SJSA1 (cell line): ENCODE results near the gene GPD1. TPM values are rescaled to one million over a fixed set of nuclear protein-coding genes. Genes with fewer than 3 reads are reported as not detected.

Experiments
- DNase-seq, 2 experiments: peaks; one replicate each; pipeline ENCODE4 v3.0.0-alpha.2; 2015 to 2020; ENCODE audit warnings: low spot score in 2 of 2, low read depth in 1 of 2
- H3K27ac ChIP-seq: fragments of 250-450 bp; sonication (Bioruptor Pico); 2 replicates; pipeline ENCODE4 v1.5.1; 2020; ENCODE audit warnings: mild to moderate bottlenecking, moderate library complexity
- H3K27me3 ChIP-seq: fragments of 250-450 bp; sonication (Bioruptor Pico); replicated peaks from 2 replicates; pipeline ENCODE4 v1.5.1; 2020; ENCODE audit warnings: mild to moderate bottlenecking, moderate library complexity
- H3K36me3 ChIP-seq: fragments of 250-450 bp; sonication (Bioruptor Pico); 2 replicates; pipeline ENCODE4 v1.5.1; 2020; ENCODE audit warnings: mild to moderate bottlenecking
- H3K4me1 ChIP-seq: fragments of 250-450 bp; sonication (Bioruptor Pico); replicated peaks from 2 replicates; pipeline ENCODE4 v1.6.1; 2021; ENCODE audit warnings: mild to moderate bottlenecking
- H3K4me3 ChIP-seq: fragments of 250-450 bp; sonication (Bioruptor Pico); 2 replicates; pipeline ENCODE4 v1.5.1; 2020; ENCODE audit warnings: mild to moderate bottlenecking
- H3K9me3 ChIP-seq: fragments of 250-450 bp; sonication (Bioruptor Pico); replicated peaks from 2 replicates; pipeline ENCODE4 v1.5.1; 2020; ENCODE audit warnings: mild to moderate bottlenecking
- total RNA-seq: library from RNA; depleted of rRNA; stranded (reverse); fragments of >200 nt; shearing (Covaris generic); gene quantifications from 2 replicates; pipeline ENCODE4 v1.2.3, GENCODE V29; 2014

Gene GPD1
- total RNA-seq, 1 experiment from 2014 or later: not detected

GRCh38 chr12:50110762-50111351 is 7.0 kb downstream of the GPD1 start:
- no peak overlapping the region for H3K27ac ChIP-seq
- DNase-seq: no peak
- H3K4me1 ChIP-seq: peaks cover 6% of the 10 kb centered on the region
- no peak overlapping the region for H3K4me3 ChIP-seq
- no peaks in the 10 kb centered on the region for H3K9me3 ChIP-seq
- no peaks in the 10 kb centered on the region for H3K27me3 ChIP-seq
- no peaks in the 10 kb centered on the region for H3K36me3 ChIP-seq

DNA sequence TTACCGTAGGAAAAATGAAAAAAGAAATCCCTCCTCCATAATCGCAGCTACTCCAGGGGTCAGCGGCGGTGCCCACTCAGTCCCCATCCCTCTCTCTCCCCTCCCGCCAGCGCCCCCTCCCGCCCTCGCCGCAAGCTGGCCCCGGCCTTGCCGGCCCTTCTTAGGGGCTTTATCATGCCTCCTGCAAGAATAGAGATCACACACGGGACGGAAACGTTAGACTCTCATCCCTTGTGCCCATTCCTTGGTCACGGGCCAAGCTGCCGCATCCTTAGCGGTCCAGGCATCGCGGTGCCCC is 7.5 kb downstream of the GPD1 start:
- no peak for DNase-seq
- peaks cover 6% of the 10 kb centered on the region for H3K4me1 ChIP-seq
- H3K27me3 ChIP-seq: no peaks in the 10 kb centered on the region
- peaks cover 4% of the 10 kb centered on the region for H3K36me3 ChIP-seq
- H3K27ac ChIP-seq: no peak overlapping the region
- H3K4me3 ChIP-seq: no peak overlapping the region
- H3K9me3 ChIP-seq: no peaks in the 10 kb centered on the region

- Histone ChIP-seq H3K4me3 (peak within 1 kb of the TSS; percentile 65), H3K27ac (peak within 1 kb of the TSS; percentile 32), H3K9me3 (no peaks in the 10 kb centered on the region), H3K4me1 (peaks cover 6% of the 10 kb centered on the region), H3K27me3 (no peaks in the 10 kb centered on the region), H3K36me3 (peaks cover 7% of the 10 kb centered on the region)
- DNase-seq: peak; percentile 99
Measured at GRCh38 chr12:50111693-50112455, 8.1 kb downstream of the GPD1 start, which contains the start of gene COX14. Gene COX14, plus strand, starts transcription at chr12:50112236. Its CDS starts 7,808 bp downstream, at chr12:50120044.

DNA sequence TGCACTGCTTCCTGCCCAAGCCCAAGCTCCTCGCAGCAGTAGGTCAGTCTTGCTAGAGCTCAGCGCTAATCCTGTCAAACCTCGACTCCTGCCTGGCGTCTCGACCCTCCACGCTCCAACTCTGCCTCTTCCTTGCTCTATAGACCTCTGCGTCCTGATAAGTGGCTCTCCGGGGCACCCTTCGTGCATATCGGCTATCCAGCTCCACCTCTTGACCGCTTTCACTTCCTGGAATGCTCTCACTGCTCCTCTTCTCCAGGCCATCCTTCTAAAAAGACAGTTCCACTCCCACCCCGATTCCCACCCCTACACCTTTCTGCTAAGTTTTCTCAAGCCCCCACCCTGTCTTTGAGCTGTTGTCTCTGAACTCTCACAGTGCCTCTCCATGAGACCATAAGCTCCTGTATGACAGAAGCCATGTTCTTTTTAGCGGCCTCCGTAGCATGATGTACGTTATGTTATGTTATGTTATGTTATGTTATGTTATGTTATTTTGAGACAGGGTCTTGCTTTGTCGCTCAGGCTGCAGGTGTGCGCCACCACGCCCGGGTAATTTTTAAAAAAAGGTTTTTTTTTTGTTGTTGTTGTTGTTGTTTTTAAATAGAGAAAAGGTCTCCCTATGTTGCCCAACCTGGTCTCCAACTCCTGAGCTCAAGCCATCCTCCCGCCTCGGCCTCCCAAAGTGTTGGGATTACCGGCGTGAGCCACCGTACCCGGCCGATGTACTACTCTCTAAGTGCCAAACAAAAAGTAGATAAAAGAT is 8.8 kb downstream of the GPD1 start:
- peaks cover 7% of the 10 kb centered on the region for H3K36me3 ChIP-seq
- H3K27me3 ChIP-seq: no peaks in the 10 kb centered on the region
- H3K4me3 ChIP-seq: peak overlapping the region; percentile 65
- peak overlapping the region; percentile 32 for H3K27ac ChIP-seq
- peaks cover 6% of the 10 kb centered on the region for H3K4me1 ChIP-seq
- no peaks in the 10 kb centered on the region for H3K9me3 ChIP-seq
- DNase-seq: peak in 1 of 2 experiments; percentile 52

DNA sequence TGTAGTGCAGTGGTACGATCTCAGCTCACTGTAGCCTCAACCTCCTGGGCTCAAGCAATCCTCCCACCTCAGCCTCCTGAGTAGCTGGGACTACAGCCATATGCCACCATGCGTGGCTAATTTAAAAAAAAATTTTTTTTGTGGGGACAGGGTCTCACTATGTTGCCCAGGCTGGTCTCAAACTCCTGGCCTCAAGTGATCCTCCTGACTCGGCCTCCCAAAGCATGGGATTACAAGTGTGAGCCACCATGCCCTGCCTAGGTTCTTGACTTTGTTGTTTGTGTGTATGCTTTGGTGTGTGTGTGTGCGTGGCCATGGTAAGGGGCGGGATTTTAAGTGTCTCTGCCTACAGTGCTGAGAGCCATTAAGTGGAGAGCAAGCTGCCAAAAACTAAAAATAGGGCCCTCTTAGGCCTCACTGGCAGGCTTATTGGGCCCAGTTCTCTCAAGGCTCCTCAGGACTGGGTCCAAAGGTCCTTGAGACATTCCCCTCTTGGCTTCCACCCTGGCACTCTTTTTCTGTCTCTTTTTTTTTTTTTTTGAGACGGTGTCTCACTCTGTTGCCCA is 13.3 kb downstream of the GPD1 start:
- Histone ChIP-seq H3K36me3 (peaks cover 39% of the 10 kb centered on the region), H3K4me1 (no peaks in the 10 kb centered on the region), H3K27ac (no peak overlapping the region), H3K27me3 (no peaks in the 10 kb centered on the region), H3K4me3 (no peak overlapping the region), H3K9me3 (no peaks in the 10 kb centered on the region)
- DNase-seq: no peak

DNA sequence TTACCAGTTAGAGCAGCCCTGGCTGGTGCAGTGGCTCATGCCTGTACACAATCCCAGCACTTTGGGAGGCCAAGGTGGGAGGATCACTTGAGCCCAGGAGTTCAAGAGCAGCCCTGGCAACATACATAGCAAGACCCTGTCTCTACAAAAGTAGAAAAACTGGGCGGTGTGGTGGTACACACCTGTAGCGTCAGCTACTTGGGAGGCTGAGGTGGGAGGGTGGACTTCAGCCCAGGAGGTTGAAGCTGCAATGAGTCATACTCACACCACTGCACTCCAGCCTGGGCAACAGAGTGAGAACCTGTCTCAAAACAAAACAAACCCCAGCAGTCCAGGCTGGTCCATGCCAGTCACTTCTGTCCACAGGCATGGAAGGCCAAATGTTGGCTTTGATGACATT is 15.6 kb downstream of the GPD1 start:
- Histone ChIP-seq H3K4me3 (no peak overlapping the region), H3K27me3 (no peaks in the 10 kb centered on the region), H3K4me1 (no peaks in the 10 kb centered on the region), H3K27ac (no peak overlapping the region), H3K36me3 (peaks cover 56% of the 10 kb centered on the region), H3K9me3 (no peaks in the 10 kb centered on the region)
- DNase-seq: no peak

- Histone ChIP-seq H3K36me3 (peaks cover 60% of the 10 kb centered on the region), H3K4me3 (no peak overlapping the region)
- no peak for DNase-seq
Measured at GRCh38 chr12:50120521-50120920, 16.7 kb downstream of the GPD1 start.

GRCh38 chr12:50120953-50121352 is 17.1 kb downstream of the GPD1 start:
- DNase-seq: no peak
- Histone ChIP-seq H3K4me3 (no peak overlapping the region), H3K27ac (no peak overlapping the region), H3K27me3 (no peaks in the 10 kb centered on the region), H3K36me3 (peaks cover 60% of the 10 kb centered on the region), H3K9me3 (no peaks in the 10 kb centered on the region), H3K4me1 (no peaks in the 10 kb centered on the region)

More at GRCh38 chr12:50120521-50120920, 16.7 kb downstream of the GPD1 start:
- Histone ChIP-seq H3K27ac (no peak overlapping the region), H3K9me3 (no peaks in the 10 kb centered on the region), H3K27me3 (no peaks in the 10 kb centered on the region), H3K4me1 (no peaks in the 10 kb centered on the region)

- Histone ChIP-seq H3K4me3 (no peak overlapping the region), H3K27me3 (no peaks in the 10 kb centered on the region), H3K27ac (no peak overlapping the region), H3K4me1 (no peaks in the 10 kb centered on the region), H3K36me3 (peaks cover 56% of the 10 kb centered on the region), H3K9me3 (no peaks in the 10 kb centered on the region)
- DNase-seq: no peak
Measured at GRCh38 chr12:50121641-50122040, 17.8 kb downstream of the GPD1 start.

- Histone ChIP-seq H3K9me3 (no peaks in the 10 kb centered on the region), H3K4me1 (no peaks in the 10 kb centered on the region), H3K27me3 (no peaks in the 10 kb centered on the region), H3K4me3 (no peak overlapping the region), H3K36me3 (peaks cover 66% of the 10 kb centered on the region), H3K27ac (no peak overlapping the region)
- DNase-seq: no peak
Measured at GRCh38 chr12:50123203-50123602, 19.4 kb downstream of the GPD1 start.

GRCh38 chr12:50127546-50127945 is 23.7 kb downstream of the GPD1 start:
- no peaks in the 10 kb centered on the region for H3K9me3 ChIP-seq
- no peak overlapping the region for H3K4me3 ChIP-seq
- no peak overlapping the region for H3K27ac ChIP-seq
- no peaks in the 10 kb centered on the region for H3K4me1 ChIP-seq
- H3K27me3 ChIP-seq: no peaks in the 10 kb centered on the region
- DNase-seq: no peak
- peaks cover 69% of the 10 kb centered on the region for H3K36me3 ChIP-seq

- H3K9me3 ChIP-seq: no peaks in the 10 kb centered on the region
- no peak overlapping the region for H3K4me3 ChIP-seq
- no peak overlapping the region for H3K27ac ChIP-seq
- DNase-seq: no peak
- H3K4me1 ChIP-seq: no peaks in the 10 kb centered on the region
- H3K27me3 ChIP-seq: no peaks in the 10 kb centered on the region
- H3K36me3 ChIP-seq: peaks cover 72% of the 10 kb centered on the region
Measured at GRCh38 chr12:50129290-50129689, 25.5 kb downstream of the GPD1 start.

DNA sequence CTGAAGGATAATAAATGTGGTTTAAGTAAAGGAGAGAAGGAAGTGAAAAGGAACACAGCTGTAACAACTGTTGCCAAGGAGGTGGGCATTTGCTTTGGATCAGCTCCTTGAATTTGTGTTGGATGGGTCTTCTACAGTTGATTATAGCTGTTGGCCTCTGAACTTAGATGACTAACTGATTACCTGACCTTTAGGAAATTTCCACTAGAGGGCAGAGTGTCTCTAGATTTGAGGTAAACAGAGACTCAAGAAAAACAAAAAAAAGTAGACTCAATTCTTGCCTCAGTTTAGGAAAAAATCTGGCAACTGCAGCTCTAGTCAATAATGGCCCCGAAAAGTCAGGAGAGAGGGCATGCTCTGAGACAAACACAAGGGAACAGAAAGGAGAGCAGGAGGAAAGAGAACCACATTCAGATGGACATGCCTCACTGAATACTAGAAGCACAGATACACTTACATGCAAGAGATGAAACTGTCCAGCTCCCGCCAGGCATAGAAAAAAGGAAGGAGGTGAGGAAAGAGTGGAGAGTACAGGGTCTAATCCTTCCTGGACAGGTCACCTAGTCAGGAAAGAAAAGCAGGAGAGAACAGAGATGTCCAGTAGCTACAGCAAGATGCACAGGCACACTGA is 28.8 kb downstream of the GPD1 start:
- H3K9me3 ChIP-seq: no peaks in the 10 kb centered on the region
- H3K27me3 ChIP-seq: no peaks in the 10 kb centered on the region
- no peaks in the 10 kb centered on the region for H3K4me1 ChIP-seq
- H3K36me3 ChIP-seq: peaks cover 77% of the 10 kb centered on the region
- H3K27ac ChIP-seq: no peak overlapping the region
- DNase-seq: peak in 1 of 2 experiments; percentile 37
- no peak overlapping the region for H3K4me3 ChIP-seq
